Mucosa of rectum (tissue), 2 donors: ENCODE data around the gene C12orf56.
"Not testable (repeated sequence)": the region's sequence is repeated elsewhere in the genome, so short reads cannot be mapped to it uniquely, and the experiment has no call there.

ENCODE experiments used
- H3K27ac ChIP-seq, 2 donors: one replicate each; pipeline ENCODE4 v1.7.0; 2013; ENCODE audit warnings: inconsistent platforms in 2 of 2, low read depth in 2 of 2, low read length in 2 of 2
- H3K27me3 ChIP-seq, 2 donors: one replicate each; pipeline ENCODE4 v1.7.0; 2013; ENCODE audit warnings: low read length in 2 of 2; ENCODE audit not compliant: control insufficient read depth in 2 of 2, insufficient read depth in 2 of 2
- H3K36me3 ChIP-seq, 2 donors: one replicate each; pipeline ENCODE4 v1.7.0; 2013; ENCODE audit warnings: low read length in 2 of 2; ENCODE audit not compliant: control insufficient read depth in 2 of 2, insufficient read depth in 2 of 2
- H3K4me1 ChIP-seq, 2 donors: one replicate each; pipeline ENCODE4 v1.7.0; 2013; ENCODE audit warnings: low read length in 2 of 2, mild to moderate bottlenecking in 1 of 2; ENCODE audit not compliant: control insufficient read depth in 2 of 2, insufficient read depth in 2 of 2
- H3K4me3 ChIP-seq, 2 donors: one replicate each; pipeline ENCODE4 v1.7.0; 2013; ENCODE audit warnings: low read length in 2 of 2
- H3K9ac ChIP-seq, 2 donors: one replicate each; pipeline ENCODE4 v1.7.0; 2013; ENCODE audit warnings: low read length in 2 of 2, low read depth in 1 of 2, mild to moderate bottlenecking in 1 of 2
- H3K9me3 ChIP-seq, 2 donors: one replicate each; pipeline ENCODE4 v1.7.0; 2013; ENCODE audit warnings: low read length in 2 of 2; ENCODE audit not compliant: control insufficient read depth in 2 of 2
- donor health status: healthy.
- donor health status: Normal muscosa, but diverticular disease.

Gene C12orf56

GRCh38 chr12:64320611-64321010 is 69.9 kb downstream of the C12orf56 start:
- no peak overlapping the region for H3K27ac ChIP-seq
- no peaks in the 10 kb centered on the region for H3K36me3 ChIP-seq
- H3K9me3 ChIP-seq: no peaks in the 10 kb centered on the region
- H3K9ac ChIP-seq: no peak overlapping the region
- H3K27me3 ChIP-seq: peaks cover 0 to 2% of the 10 kb centered on the region in 2 donors
- no peaks in the 10 kb centered on the region for H3K4me1 ChIP-seq
- no peak overlapping the region for H3K4me3 ChIP-seq

GRCh38 chr12:64319540-64320225 is 70.9 kb downstream of the C12orf56 start:
- not testable (repeated sequence) for H3K4me1 ChIP-seq, H3K27ac ChIP-seq, H3K27me3 ChIP-seq, H3K9ac ChIP-seq, H3K36me3 ChIP-seq, H3K9me3 ChIP-seq, H3K4me3 ChIP-seq

GRCh38 chr12:64318605-64319004 is 72.0 kb downstream of the C12orf56 start:
- Histone ChIP-seq H3K4me1 (no peaks in the 10 kb centered on the region), H3K36me3 (no peaks in the 10 kb centered on the region), H3K9ac (no peak overlapping the region), H3K27ac (no peak overlapping the region), H3K27me3 (peaks cover 0 to 1% of the 10 kb centered on the region in 2 donors), H3K4me3 (no peak overlapping the region), H3K9me3 (no peaks in the 10 kb centered on the region)

GRCh38 chr12:64311877-64312276 is 78.7 kb downstream of the C12orf56 start:
- H3K27me3 ChIP-seq: no peaks in the 10 kb centered on the region
- H3K9ac ChIP-seq: no peak overlapping the region

GRCh38 chr12:64304571-64304970 is 86.0 kb downstream of the C12orf56 start:
- Histone ChIP-seq H3K4me3 (no peak overlapping the region), H3K4me1 (no peaks in the 10 kb centered on the region), H3K9me3 (no peaks in the 10 kb centered on the region), H3K9ac (no peak overlapping the region), H3K27me3 (no peaks in the 10 kb centered on the region), H3K36me3 (no peaks in the 10 kb centered on the region), H3K27ac (no peak overlapping the region)

More at GRCh38 chr12:64311877-64312276, 78.7 kb downstream of the C12orf56 start:
- H3K27ac ChIP-seq: no peak overlapping the region
- no peaks in the 10 kb centered on the region for H3K4me1 ChIP-seq
- H3K36me3 ChIP-seq: no peaks in the 10 kb centered on the region
- no peaks in the 10 kb centered on the region for H3K9me3 ChIP-seq
- no peak overlapping the region for H3K4me3 ChIP-seq

GRCh38 chr12:64299628-64300027 is 90.9 kb downstream of the C12orf56 start:
- no peaks in the 10 kb centered on the region for H3K36me3 ChIP-seq
- no peaks in the 10 kb centered on the region for H3K9me3 ChIP-seq
- no peaks in the 10 kb centered on the region for H3K27me3 ChIP-seq
- no peak overlapping the region for H3K4me3 ChIP-seq
- no peak overlapping the region for H3K27ac ChIP-seq
- no peaks in the 10 kb centered on the region for H3K4me1 ChIP-seq
- H3K9ac ChIP-seq: no peak overlapping the region

GRCh38 chr12:64296301-64296700 is 94.3 kb downstream of the C12orf56 start:
- Histone ChIP-seq H3K4me1 (no peaks in the 10 kb centered on the region), H3K9me3 (no peaks in the 10 kb centered on the region), H3K36me3 (no peaks in the 10 kb centered on the region), H3K27ac (no peak overlapping the region), H3K27me3 (no peaks in the 10 kb centered on the region), H3K9ac (no peak overlapping the region), H3K4me3 (no peak overlapping the region)

GRCh38 chr12:64293654-64294364 is 96.7 kb downstream of the C12orf56 start:
- no peaks in the 10 kb centered on the region for H3K27me3 ChIP-seq
- no peaks in the 10 kb centered on the region for H3K4me1 ChIP-seq
- H3K36me3 ChIP-seq: no peaks in the 10 kb centered on the region
- H3K4me3 ChIP-seq: no peak overlapping the region
- no peak overlapping the region for H3K27ac ChIP-seq
- no peaks in the 10 kb centered on the region for H3K9me3 ChIP-seq
- no peak overlapping the region for H3K9ac ChIP-seq

- H3K36me3 ChIP-seq, H3K27me3 ChIP-seq, H3K27ac ChIP-seq, H3K4me3 ChIP-seq, H3K9ac ChIP-seq, H3K4me1 ChIP-seq, H3K9me3 ChIP-seq: not testable (repeated sequence)
Measured at GRCh38 chr12:64293174-64293573, 97.4 kb downstream of the C12orf56 start.

GRCh38 chr12:64286521-64286920 is 104.0 kb downstream of the C12orf56 start:
- Histone ChIP-seq H3K9ac (no peak overlapping the region), H3K27me3 (no peaks in the 10 kb centered on the region), H3K4me3 (no peak overlapping the region), H3K27ac (no peak overlapping the region), H3K4me1 (no peaks in the 10 kb centered on the region), H3K9me3 (no peaks in the 10 kb centered on the region), H3K36me3 (no peaks in the 10 kb centered on the region)
